Spleen (tissue), 7 donors: ENCODE data around the gene ARMC9.

Source experiments
- CTCF ChIP-seq, 11 experiments: fragments of 200-600 bp in 7 of 11; fragments of 450-650 bp in 4 of 11; sonication (generic) in 4 of 11; IDR thresholded peaks in 8 of 11; conservative IDR thresholded peaks in 3 of 11; 1 replicate in 7 of 11; 2 replicates in 4 of 11; pipeline versions ENCODE4 v1.4.0 to v1.8.0; 2016 to 2021; ENCODE audit warnings: antibody characterized with exemption in 11 of 11, inconsistent platforms in 4 of 11, mild to moderate bottlenecking in 1 of 11
- POLR2A ChIP-seq, 3 donors: fragments of 450-650 bp; IDR thresholded peaks; one replicate each; pipeline ENCODE4 v1.5.1; 2017; ENCODE audit warnings: antibody characterized with exemption in 3 of 3, mild to moderate bottlenecking in 1 of 3
- donor health status: DM: no; HTN: no; CAD: no; lungs with moderate emphysema.
- donor health status: DM: no; HTN: no; CAD: no.
- donor health status: DM: no; HTN: no; CAD: no.

- TF ChIP-seq POLR2A (IDR thresholded peaks at IDR 0.05) (no peak), CTCF (IDR thresholded peaks at IDR 0.05 in 8 of 11, conservative IDR thresholded peaks at IDR 0.05 in 3 of 11) (no peak)
These were observed 168.7 kb downstream of the ARMC9 start for GRCh38 chr2:231367178-231367577.
